Measurements from ENCODE around the gene RASA3. TPM values are rescaled to one million over a fixed set of nuclear protein-coding genes. Genes with fewer than 3 reads are reported as not detected.
"Not testable (repeated sequence)": the region's sequence is repeated elsewhere in the genome, so short reads cannot be mapped to it uniquely, and the experiment has no call there.

Gene RASA3
- total RNA-seq, 4 donors from 2014 or later: 25.0 to 43.1 (median 30.2) TPM

DNA sequence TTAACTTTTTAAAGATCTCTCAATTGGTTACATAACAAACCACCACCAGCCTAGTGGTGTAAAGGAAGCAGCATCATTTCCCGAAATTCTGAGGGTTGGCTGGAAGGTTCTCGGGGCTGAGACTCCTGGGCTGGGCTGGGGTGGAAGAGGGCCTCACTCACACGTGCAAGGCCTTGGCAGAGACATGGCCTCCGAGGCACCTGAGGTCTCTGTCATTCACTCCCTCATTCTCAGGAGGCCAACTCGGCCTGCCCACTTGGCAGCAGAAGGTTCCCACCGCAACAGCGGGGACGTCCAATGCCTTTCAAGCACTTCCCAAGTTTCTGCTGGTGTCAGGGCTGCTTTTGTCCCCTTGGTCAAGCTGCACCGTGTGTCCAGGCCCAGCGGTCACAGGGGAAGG lies 18.6 kb upstream of the RASA3 start:
- H3K9me3 ChIP-seq: no peaks in the 10 kb centered on the region
- no peak overlapping the region for H3K4me3 ChIP-seq
- no peak overlapping the region for H3K27ac ChIP-seq
- WGBS, 2 donors (ENCODE audit: low coverage in 1 of 2): 57 to 72% methylated on average over 3 to 5 of the region's 10 CpGs
- no peaks in the 10 kb centered on the region for H3K27me3 ChIP-seq
- H3K36me3 ChIP-seq: no peaks in the 10 kb centered on the region
- no peaks in the 10 kb centered on the region for H3K4me1 ChIP-seq
- TF ChIP-seq POLR2AphosphoS5 (IDR thresholded peaks at IDR 0.05) (no peak), EP300 (IDR thresholded peaks at IDR 0.05) (no peak), CTCF (IDR thresholded peaks at IDR 0.05) (no peak), POLR2A (IDR thresholded peaks at IDR 0.05) (no peak)
- ATAC-seq: no peak

DNA sequence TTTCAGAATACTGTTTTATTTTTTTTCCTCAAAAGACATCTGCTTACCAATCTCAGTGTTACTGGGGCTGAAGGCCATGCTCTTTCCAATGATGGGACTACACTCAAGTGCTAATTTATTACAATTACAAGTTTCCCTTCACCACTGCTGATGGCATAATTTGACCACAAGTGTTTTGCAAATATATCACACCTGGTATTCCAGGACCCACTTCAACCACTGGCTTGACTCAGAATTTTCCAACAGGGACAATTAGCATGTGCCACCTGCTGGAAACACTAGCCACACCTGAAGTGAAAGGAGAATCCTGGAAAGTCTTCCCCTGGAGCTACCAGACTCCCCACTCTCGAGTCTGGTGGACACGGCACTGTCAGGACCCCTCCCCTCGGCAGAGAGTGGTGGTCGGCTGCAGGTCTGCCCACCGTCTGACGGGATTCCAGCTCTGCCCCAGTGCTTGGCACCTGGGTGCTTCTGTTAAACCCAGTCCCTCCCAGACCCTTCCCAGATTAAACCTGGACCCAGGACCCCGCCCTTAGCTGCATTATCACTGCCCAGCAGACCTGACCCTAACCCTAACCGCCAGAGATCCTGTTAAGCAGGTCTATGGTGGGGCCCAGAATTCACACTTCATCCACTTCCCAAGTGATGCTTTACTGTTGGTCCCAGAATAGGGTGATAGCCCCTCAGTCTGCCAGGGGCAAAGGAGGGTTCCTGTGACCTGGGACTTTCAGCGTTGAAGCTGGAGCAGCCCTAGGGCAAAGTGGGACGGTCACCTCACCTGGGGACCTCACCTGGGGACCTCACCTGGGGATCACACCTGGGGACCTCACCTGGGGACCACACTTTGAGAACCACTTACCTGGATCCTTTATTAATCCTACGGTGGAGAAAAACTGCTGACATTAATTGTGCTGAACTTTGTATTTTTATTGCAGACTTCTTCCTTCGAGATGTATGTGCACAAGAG lies 17.6 kb upstream of the RASA3 start:
- 79 to 93% methylated on average over 3 to 7 of the region's 12 CpGs for WGBS, 2 donors (ENCODE audit: low coverage in 1 of 2)
- H3K27ac ChIP-seq: no peak overlapping the region
- H3K27me3 ChIP-seq: no peaks in the 10 kb centered on the region
- no peak for TF ChIP-seq POLR2A (IDR thresholded peaks at IDR 0.05)
- TF ChIP-seq POLR2AphosphoS5 (IDR thresholded peaks at IDR 0.05): no peak
- TF ChIP-seq CTCF (IDR thresholded peaks at IDR 0.05): no peak
- no peak for TF ChIP-seq EP300 (IDR thresholded peaks at IDR 0.05)
- no peak for ATAC-seq
- no peaks in the 10 kb centered on the region for H3K4me1 ChIP-seq
- no peaks in the 10 kb centered on the region for H3K9me3 ChIP-seq
- no peaks in the 10 kb centered on the region for H3K36me3 ChIP-seq
- no peak overlapping the region for H3K4me3 ChIP-seq

DNA sequence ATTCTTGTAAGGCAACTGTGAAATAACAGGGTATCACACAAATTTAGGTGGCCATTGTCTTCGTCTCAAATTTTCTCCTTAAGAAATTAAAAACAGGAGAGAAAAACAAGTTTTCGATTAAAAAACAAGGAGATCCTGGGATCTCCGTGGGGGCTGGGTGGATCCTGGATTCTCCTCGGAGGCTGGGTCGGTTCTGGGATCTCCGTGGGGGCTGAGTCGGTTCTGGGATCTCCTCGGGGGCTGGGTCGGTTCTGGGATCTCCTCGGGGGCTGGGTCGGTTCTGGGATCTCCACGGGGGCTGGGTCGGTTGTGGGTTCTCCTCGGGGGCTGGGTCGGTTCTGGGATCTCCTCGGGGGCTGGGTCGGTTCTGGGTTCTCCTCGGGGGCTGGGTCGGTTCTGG lies 16.5 kb upstream of the RASA3 start:
- H3K9me3 ChIP-seq, H3K27ac ChIP-seq, H3K36me3 ChIP-seq, H3K27me3 ChIP-seq, H3K4me3 ChIP-seq, ATAC-seq, H3K4me1 ChIP-seq: not testable (repeated sequence)
- 90% methylated on average over 4 to 12 of the region's 19 CpGs for WGBS, 2 donors (ENCODE audit: low coverage in 1 of 2)

DNA sequence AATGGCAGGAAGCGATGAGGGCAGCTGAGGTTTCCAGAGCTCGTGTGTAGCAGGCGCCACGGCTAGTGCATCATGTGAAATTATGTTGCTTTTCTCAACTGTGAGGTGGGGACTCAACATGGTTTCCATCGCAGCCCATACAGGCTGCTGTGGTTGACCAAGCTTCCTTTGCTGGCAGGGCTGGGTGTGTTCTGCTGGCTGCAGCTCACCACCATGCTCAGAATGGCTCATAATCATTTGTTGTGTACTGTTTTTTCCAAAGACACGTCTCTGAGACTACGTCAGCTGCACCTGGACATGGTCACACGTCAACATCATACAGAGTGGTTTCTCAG lies 16.1 kb upstream of the RASA3 start:
- no peaks in the 10 kb centered on the region for H3K4me1 ChIP-seq
- WGBS, 2 donors (ENCODE audit: low coverage in 1 of 2): 60 to 85% methylated on average over 1 to 7 of the region's 8 CpGs
- ATAC-seq: no peak
- no peak overlapping the region for H3K27ac ChIP-seq
- no peak overlapping the region for H3K4me3 ChIP-seq
- H3K36me3 ChIP-seq: no peaks in the 10 kb centered on the region
- no peaks in the 10 kb centered on the region for H3K9me3 ChIP-seq
- no peak for TF ChIP-seq POLR2A (IDR thresholded peaks at IDR 0.05)
- no peak for TF ChIP-seq POLR2AphosphoS5 (IDR thresholded peaks at IDR 0.05)
- TF ChIP-seq CTCF (IDR thresholded peaks at IDR 0.05): no peak
- TF ChIP-seq EP300 (IDR thresholded peaks at IDR 0.05): no peak
- no peaks in the 10 kb centered on the region for H3K27me3 ChIP-seq

- no peaks in the 10 kb centered on the region for H3K36me3 ChIP-seq
- TF ChIP-seq POLR2AphosphoS5 (IDR thresholded peaks at IDR 0.05) (no peak), POLR2A (IDR thresholded peaks at IDR 0.05) (no peak), CTCF (IDR thresholded peaks at IDR 0.05) (no peak), EP300 (IDR thresholded peaks at IDR 0.05) (no peak)
- no peak overlapping the region for H3K4me3 ChIP-seq
- 66 to 78% methylated on average over 4 to 7 of the region's 22 CpGs for WGBS, 2 donors (ENCODE audit: low coverage in 1 of 2)
- H3K9me3 ChIP-seq: no peaks in the 10 kb centered on the region
- H3K27me3 ChIP-seq: no peaks in the 10 kb centered on the region
- peaks cover 0 to 3% (median 2%) of the 10 kb centered on the region in 3 donors for H3K4me1 ChIP-seq
- no peak overlapping the region for H3K27ac ChIP-seq
- ATAC-seq: no peak
Observed at GRCh38 chr13:114147803-114148520, 15.5 kb upstream of the RASA3 start.

All from gastroesophageal sphincter (tissue), 4 donors.